ENCODE data around the gene RPL26. TPM values are rescaled to one million over a fixed set of nuclear protein-coding genes. Genes with fewer than 3 reads are reported as not detected.
"Not testable (repeated sequence)": the region's sequence is repeated elsewhere in the genome, so short reads cannot be mapped to it uniquely, and the experiment has no call there.

Gene RPL26
- total RNA-seq, 1 experiment from 2014 or later = 2,934 TPM

DNA sequence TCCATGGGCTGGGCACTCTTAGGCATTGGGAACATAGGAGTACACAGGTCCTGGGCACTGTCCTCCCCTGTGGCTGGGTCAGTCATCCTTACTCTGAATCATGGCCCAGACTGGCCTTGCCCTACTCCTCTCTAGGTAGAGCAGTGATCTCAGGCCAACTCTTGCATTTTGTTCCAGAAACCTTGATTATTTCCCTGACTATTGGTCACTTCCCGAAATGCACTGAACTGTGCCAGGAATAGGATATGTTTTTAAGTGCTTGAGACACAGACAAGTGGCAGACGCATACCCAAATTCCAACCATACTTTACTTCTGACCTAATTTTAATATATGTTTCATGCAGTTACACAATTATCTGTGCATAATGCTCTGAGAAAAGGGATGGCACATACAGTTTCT lies 16.8 kb downstream of the RPL26 start:
- DNase-seq (ENCODE audit: low spot score) = no peak

DNA sequence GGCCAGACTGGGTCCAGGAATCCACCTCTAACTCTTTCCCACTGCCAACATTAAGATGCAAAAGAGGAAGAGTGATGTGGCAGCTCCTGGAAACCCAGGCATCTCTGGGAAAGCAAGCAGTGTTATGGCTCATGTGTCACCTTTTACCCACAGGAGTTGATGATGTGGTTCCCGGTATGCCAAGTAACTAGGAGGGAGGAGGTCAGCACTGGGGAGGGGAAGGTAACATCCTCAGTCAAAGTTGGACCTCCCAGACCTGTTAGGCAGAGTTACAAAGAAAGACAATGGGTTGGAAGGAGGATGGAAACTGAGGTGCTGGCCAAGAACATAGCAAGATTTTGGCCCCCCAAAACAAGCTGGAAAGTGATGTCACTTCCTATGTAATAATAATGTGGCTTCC lies 17.9 kb downstream of the RPL26 start:
- no peak for DNase-seq (ENCODE audit: low spot score)

GRCh38 chr17:8362651-8363332 lies 20.2 kb downstream of the RPL26 start:
- DNase-seq (ENCODE audit: low spot score) = no peak

DNA sequence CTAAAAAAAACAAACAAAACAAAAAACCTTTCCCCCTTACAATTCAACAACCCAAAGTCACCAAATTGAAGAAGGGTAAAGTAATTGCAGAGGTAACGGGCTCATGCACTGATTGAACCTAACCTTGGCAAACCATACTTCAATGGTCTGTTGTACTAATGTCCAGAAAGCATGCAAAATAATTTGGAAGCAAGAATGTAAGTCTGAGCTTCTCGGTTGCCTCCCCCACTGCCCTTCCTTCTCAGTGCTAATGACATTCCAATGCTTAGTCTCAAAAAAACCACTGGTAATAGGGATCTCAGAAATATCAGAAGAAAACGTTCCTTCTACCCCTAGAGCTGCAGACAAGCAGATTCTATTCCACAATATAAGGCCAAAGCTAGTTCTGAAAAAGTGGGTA lies 22.2 kb downstream of the RPL26 start:
- DNase-seq (ENCODE audit: low spot score) = no peak

DNA sequence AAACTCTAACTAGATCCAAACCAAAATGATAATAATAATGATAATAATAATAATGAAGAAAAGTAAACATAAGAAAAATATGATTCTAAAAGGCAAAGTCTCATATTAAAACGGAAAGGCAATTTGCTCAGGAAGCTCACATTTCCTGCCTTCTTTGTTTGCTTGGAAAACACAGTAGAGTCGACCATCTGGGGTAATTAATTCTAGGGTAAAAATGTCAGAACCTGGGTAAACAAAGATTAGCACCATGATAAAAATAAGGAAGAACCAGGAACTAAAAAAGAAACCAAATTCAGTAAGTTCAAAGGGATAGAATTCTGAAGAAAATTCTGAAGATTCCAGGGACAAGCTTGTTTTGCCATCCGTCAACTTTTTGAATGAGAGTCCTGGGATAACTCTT lies 22.7 kb downstream of the RPL26 start:
- DNase-seq (ENCODE audit: low spot score) = no peak

- peak; percentile 21 for DNase-seq (ENCODE audit: low spot score)
These were observed 23.2 kb downstream of the RPL26 start for GRCh38 chr17:8359769-8360168.

DNA sequence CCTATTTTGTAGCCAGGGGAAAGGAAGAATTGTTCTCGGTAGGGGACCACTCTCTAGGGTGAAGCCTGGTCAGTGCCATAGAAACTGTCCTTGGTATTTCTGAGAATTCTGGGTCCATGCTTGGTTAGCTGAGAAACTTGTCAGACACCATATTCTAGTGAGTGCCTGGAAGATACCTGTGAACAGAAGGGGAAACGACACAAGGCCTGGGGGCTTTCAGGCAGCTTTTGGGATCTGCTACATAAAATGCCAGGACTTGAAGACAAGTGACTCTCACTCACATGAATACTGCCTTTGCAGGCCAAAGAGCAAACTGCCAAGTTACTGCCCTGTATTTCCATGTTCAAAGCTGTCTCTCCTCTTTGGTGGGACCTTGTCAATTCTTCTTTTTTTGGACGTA lies 25.1 kb downstream of the RPL26 start:
- DNase-seq (ENCODE audit: low spot score) = no peak

DNA sequence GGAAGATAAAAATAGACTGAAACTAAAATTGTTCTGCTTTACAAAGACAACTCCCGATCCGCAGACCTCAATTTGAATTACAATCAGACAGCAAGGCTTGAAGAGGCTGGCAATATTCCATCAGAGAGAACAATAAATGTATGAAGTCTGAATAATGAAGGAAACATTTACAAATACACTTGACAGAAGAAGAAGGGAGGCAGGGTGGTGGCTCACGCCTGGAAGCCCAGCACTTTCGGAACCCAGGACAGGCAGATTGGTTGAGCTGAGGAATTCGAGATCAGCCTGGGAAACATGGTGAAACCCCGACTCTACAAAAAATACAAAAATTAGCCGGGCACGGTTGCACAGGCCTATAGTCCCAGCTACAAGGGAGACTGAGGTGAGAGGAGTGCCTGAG lies 28.8 kb downstream of the RPL26 start:
- no peak for DNase-seq (ENCODE audit: low spot score)

DNA sequence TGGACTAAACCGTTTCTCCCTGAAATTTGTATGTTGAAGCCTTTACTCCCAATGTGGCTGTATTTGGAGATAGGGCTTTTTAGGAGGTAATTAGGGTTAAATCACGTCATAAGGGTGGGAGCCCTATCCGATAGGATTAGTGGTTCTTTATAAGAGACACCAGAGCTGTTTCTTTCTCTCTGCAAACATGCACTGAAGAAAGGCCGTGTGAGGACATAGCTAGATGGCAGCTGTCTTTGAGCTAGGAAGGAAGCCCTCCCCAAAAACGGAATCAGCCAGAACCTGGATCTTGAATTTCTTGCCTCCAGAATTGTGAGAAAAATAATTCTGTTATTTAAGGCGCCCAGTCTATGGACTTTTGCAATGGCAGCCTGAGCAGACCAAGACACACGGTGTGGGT lies 29.3 kb downstream of the RPL26 start:
- DNase-seq (ENCODE audit: low spot score) = no peak

- DNase-seq (ENCODE audit: low spot score) = no peak
These were observed 32.7 kb downstream of the RPL26 start for GRCh38 chr17:8350339-8350738.

DNA sequence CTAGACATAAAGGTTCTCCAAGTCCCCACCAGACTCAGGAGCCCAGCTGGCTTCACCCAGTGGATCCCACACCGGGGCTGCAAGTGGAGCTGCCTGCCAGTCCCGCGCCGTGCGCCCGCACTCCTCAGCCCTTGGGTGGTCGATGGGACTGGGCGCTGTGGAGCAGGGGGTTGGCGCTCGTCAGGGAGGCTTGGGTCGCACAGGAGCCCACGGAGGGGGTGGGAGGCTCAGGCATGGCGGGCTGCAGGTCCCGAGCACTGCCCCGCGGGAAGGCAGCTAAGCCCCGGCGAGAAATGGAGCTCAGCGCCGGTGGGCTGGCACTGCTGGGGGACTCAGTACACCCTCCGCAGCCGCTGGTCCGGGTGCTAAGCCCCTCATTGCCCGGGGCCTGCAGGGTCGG lies 36.0 kb downstream of the RPL26 start:
- DNase-seq (ENCODE audit: low spot score) = not testable (repeated sequence)

DNA sequence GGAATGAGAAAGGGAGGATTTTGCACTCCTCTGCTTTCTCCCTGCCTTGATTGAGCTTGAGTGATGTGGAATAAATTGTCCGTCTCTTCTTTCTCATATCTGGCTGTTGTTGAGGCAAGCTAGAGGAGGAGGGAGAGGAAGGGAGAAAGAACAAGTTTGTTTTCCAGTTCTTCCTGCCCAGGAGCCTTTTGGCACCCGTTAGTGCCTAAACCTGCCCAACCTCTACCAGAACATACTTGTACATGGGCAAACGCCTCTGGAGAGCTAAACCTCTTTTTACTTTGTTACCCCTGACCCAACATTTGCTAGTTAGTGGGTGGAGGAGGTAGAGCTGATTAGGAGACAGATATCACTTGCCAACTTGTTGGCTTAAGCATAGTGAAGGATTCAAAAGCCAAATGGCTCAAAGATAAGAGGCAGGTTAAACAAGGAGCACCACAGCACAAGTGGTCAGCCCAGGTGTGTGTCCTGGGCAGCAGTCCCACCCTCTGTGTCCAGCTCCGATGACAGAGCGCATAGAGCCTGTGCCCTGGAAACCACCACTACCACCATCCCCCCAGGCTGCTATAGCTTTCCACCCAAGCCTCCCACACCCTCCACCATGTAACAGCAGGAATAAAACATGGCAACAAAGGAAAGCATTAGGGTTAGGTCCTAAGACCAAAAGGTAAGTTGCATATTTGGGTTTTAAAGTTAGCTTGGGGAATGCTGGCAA lies 36.9 kb downstream of the RPL26 start:
- DNase-seq (ENCODE audit: low spot score) = no peak

DNA sequence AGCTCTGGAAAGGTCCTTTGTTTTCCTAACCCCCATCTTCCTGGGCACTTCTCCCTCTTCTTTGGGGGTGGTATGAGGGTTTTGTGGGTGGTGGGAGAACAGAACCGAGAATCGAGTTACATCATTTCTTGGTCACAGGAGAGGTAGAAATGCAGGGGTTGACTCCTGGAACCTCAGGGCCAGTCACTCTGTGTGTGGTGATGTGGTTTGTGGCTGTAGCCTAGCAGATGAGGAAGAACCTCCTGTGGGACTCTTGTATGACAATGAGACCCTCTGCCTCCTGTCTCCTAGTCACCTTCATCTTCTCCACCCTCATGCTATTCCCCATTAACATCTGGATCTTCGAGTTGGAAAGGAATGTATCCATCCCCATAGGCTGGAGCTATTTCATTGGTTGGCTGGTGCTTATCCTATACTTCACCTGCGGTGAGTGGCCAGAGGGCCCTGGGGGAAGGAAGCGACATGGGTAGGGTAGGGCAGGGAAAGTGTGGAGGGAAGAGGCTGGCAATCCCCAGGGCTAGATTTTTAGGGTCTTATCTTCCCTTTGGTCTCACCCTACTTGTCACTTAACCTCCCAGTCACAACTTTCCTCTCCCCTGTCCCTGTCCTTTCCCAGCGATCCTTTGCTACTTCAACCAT lies 37.8 kb downstream of the RPL26 start:
- no peak for DNase-seq (ENCODE audit: low spot score)

- no peak for DNase-seq (ENCODE audit: low spot score)
These were observed 41.5 kb downstream of the RPL26 start for GRCh38 chr17:8341456-8341855.

- DNase-seq (ENCODE audit: low spot score) = no peak
These were observed 43.5 kb downstream of the RPL26 start, which contains the start of gene ODF4 for GRCh38 chr17:8339540-8339939. Gene ODF4, plus strand, starts transcription at chr17:8339840. Its CDS starts 212 bp downstream, at chr17:8340052.

DNA sequence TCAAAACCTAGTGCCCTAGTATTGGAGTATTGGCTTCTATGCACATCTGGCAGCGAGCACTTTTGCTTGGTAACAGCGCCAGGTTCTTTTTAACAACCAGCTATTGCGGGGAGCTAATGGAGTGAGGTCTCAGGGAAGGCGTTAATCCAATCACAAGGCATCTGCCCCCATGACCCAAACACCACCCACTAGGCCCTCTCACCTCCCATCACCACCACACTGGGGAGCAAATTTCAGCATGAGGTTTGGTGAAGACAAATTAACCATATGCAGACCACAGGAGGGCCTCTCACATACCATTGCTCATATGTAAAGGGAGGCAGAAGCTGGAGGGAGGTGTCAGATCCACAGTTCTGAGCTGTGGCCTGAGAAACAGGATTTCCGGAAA lies 44.2 kb downstream of the RPL26 start:
- DNase-seq (ENCODE audit: low spot score) = no peak

DNA sequence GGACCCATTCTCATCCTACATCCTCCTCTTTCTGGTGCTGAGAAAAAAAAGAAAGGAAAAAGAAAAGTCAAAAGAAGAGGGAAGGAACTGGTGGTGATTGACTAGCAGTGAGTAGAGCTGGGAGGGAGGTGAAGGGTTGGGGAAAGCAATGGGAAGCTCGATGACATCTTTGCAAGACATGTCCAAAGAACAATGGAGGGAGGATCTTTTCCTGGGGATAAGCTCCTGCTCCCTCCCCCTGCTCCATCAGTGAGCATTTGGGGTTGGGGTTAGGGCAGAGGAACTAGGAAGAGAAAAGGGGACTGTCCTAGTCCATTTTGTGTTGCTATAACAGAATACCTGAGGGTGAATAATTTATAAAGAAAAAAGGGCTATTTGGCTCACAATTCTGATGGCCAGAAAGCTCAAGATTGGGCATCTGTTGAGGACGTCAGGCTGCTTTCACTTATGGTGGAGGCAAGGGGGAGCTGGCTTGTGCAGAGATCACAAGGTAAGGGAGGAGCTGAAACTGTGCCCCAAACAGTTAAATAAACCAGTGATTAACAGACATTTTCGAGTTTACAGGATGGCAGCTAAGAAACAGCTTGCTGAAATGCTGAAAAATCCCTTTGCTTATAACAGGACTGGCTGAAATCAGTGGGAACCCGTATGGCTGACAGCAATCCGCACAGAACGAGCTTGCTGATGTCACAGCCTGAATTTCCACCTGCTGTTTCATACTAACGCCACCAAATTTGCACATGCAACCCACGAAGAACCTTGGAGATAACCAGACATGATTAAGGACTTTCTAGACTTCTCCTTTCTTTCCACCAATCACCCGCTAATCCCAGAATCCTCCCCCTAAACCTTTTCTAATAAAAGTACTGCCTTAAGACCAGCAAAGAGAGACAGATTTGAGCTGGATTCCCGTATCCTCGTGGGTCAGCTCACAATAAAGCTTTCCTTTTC lies 44.9 kb downstream of the RPL26 start:
- DNase-seq (ENCODE audit: low spot score) = no peak

GRCh38 chr17:8333281-8333680 lies 49.7 kb downstream of the RPL26 start:
- DNase-seq (ENCODE audit: low spot score) = no peak

DNA sequence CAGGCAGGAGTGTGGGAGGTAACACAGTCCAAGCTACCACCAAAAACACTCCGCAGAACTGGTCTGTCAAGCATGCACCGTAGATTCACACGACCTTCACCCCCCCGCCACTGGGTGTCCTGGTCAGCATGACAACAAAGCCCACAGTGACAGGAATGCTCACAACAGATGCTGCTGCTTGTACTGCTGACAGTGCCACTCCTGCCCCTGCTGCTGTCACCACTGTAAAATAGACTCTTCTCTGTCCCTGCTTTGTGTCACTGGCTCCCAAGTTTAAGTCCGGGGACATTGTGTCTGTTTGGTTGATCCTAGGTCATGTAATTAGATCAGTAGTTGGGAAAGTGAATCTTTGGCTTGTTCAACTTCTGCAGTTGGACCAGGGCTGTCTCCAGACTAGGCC lies 50.3 kb downstream of the RPL26 start:
- DNase-seq (ENCODE audit: low spot score) = no peak

- no peak for DNase-seq (ENCODE audit: low spot score)
These were observed 50.9 kb downstream of the RPL26 start for GRCh38 chr17:8332128-8332527.
